K562 (cell line): ENCODE results near the gene SCT. TPM values are rescaled to one million over a fixed set of nuclear protein-coding genes. Genes with fewer than 3 reads are reported as not detected.
A peak's percentile ranks its signal among the peaks of the same experiment; 100 is the strongest.

Source experiments
- ATAC-seq: fragments of 200-7000 bp; cut with Tn5 transposase; 3 replicates; pipeline ENCODE4 v1.9.1; 2020; ENCODE audit warnings: moderate library complexity
- BruUV-seq: library from RNA; stranded (reverse); fragments of 400-500 nt; replicated peaks from 2 replicates; lab custom pipeline; 2021; lab: Mats Ljungman, UMichigan
- CTCF ChIA-PET: fragments of 300-600 bp; formaldehyde crosslinking; extraction: SDS; loops from one replicate; lab custom pipeline; 2021; ENCODE audit warnings: low intra/inter-chr PET ratio; lab: Yijun Ruan, JAX
- POLR2A ChIA-PET: fragments of 300-600, 350-650 bp; sonication (Branson Sonifier 250); formaldehyde crosslinking; extraction: SDS; loops from one replicate; lab custom pipeline; 2021; ENCODE audit warnings: antibody characterized with exemption, inconsistent platforms; lab: Yijun Ruan, JAX
- DNase-seq, 4 experiments: peaks; one replicate each; pipeline versions ENCODE4 v3.0.0 to v3.0.0-alpha.2; 2011 to 2018; ENCODE audit warnings: low spot score in 3 of 4, mixed read lengths in 3 of 4; ENCODE audit errors: extremely low read depth in 1 of 4
- FAIRE-seq: peaks from 2 replicates; lab custom pipeline; 2011; peaks lifted over from hg19 to GRCh38; lab: Jason Lieb, UNC
- H2AFZ ChIP-seq: 2 replicates; pipeline ENCODE4 v1.6.0; 2011; ENCODE audit warnings: low read depth, low read length, control low read depth, inconsistent platforms
- H3K27ac ChIP-seq: fragments of 200-600 bp; 3 replicates; pipeline ENCODE4 v1.8.0; 2011; ENCODE audit warnings: low read depth, mild to moderate bottlenecking, control low read depth, inconsistent platforms, low read length, moderate library complexity, mixed read lengths; ENCODE audit errors: extremely low read depth
- H3K27me3 ChIP-seq, 2 experiments: fragments of 300-600 bp in 1 of 2; 2 replicates in 1 of 2; 3 replicates in 1 of 2; pipeline versions ENCODE4 v1.6.0 to v1.8.0; 2011; ENCODE audit warnings: inconsistent platforms in 2 of 2, low read length in 2 of 2, mild to moderate bottlenecking in 1 of 2, mixed read lengths in 1 of 2, moderate library complexity in 1 of 2; ENCODE audit not compliant: control insufficient read depth in 2 of 2, insufficient read depth in 2 of 2
- H3K36me3 ChIP-seq: fragments of 300-600 bp; 3 replicates; pipeline ENCODE4 v1.8.0; 2011; ENCODE audit warnings: mild to moderate bottlenecking, low read length, inconsistent platforms; ENCODE audit not compliant: control insufficient read depth, insufficient read depth
- H3K4me1 ChIP-seq, 2 experiments: fragments of 200-600 bp in 1 of 2; replicated peaks in 1 of 2; 2 replicates in 1 of 2; 3 replicates in 1 of 2; pipeline versions ENCODE4 v1.5.1 to v1.8.0; 2011; ENCODE audit warnings: inconsistent platforms in 2 of 2, low read length in 2 of 2, mild to moderate bottlenecking in 1 of 2, mixed read lengths in 1 of 2, moderate library complexity in 1 of 2; ENCODE audit not compliant: control insufficient read depth in 2 of 2, insufficient read depth in 2 of 2
- H3K4me2 ChIP-seq: 2 replicates; pipeline ENCODE4 v1.6.1; 2011; ENCODE audit warnings: low read length, control low read depth, inconsistent platforms, mixed read lengths; ENCODE audit not compliant: insufficient read depth
- H3K4me3 ChIP-seq: fragments of 200-600 bp; sonication (generic), shearing (Covaris generic); 2 replicates; pipeline ENCODE4 v1.5.1; 2016; ENCODE audit warnings: control low read depth, inconsistent platforms
- H3K79me2 ChIP-seq: fragments of 200-600 bp; 3 replicates; pipeline ENCODE4 v1.8.0; 2011; ENCODE audit warnings: low read length, inconsistent platforms; ENCODE audit not compliant: control insufficient read depth, insufficient read depth
- H3K9ac ChIP-seq, 2 experiments: 2 replicates each; pipeline versions ENCODE4 v1.6.0 to v1.6.1; 2011; ENCODE audit warnings: low read depth in 2 of 2, low read length in 2 of 2, control low read depth in 1 of 2, inconsistent platforms in 1 of 2, mild to moderate bottlenecking in 1 of 2, mixed read lengths in 1 of 2; ENCODE audit not compliant: insufficient read depth in 1 of 2
- H3K9me1 ChIP-seq: one replicate; pipeline ENCODE4 v1.6.0; 2011; ENCODE audit warnings: inconsistent platforms, mild to moderate bottlenecking, low read length, moderate library complexity; ENCODE audit not compliant: control insufficient read depth, insufficient read depth
- H3K9me3 ChIP-seq: replicated peaks from 2 replicates; pipeline ENCODE4 v1.5.1; 2011; ENCODE audit warnings: low read depth, low read length, inconsistent platforms; ENCODE audit not compliant: control insufficient read depth, insufficient read depth
- H4K20me1 ChIP-seq: replicated peaks from 2 replicates; pipeline ENCODE4 v1.6.1; 2011; ENCODE audit warnings: low read length, inconsistent platforms, mixed read lengths; ENCODE audit not compliant: control insufficient read depth, insufficient read depth
- ESRRB ChIP-seq: fragments of 250-450 bp; sonication (Bioruptor Pico); IDR thresholded peaks from 2 replicates; pipeline ENCODE4 v1.5.0; 2020; ENCODE audit warnings: mild to moderate bottlenecking, moderate library complexity, borderline replicate concordance
- FOS ChIP-seq: IDR thresholded peaks from 3 replicates; pipeline ENCODE4 v1.6.1; 2011; ENCODE audit not compliant: insufficient read length; ENCODE audit errors: extremely low read depth
- FOXK2 ChIP-seq, 2 experiments: fragments of 450-650 bp; IDR thresholded peaks in 1 of 2; conservative IDR thresholded peaks in 1 of 2; 2 replicates each; pipeline ENCODE4 v1.6.1; 2016; ENCODE audit warnings: low read depth in 2 of 2, mild to moderate bottlenecking in 1 of 2
- GTF2E2 ChIP-seq: fragments of 200-800 bp; sonication (Bioruptor generic); IDR thresholded peaks from 2 replicates; pipeline ENCODE4 v1.6.1; 2016; ENCODE audit warnings: missing genetic modification characterization, missing compliant biosample characterization
- NBN ChIP-seq: fragments of 450-650 bp; IDR thresholded peaks from 2 replicates; pipeline ENCODE4 v1.6.1; 2016; ENCODE audit warnings: low read depth, mild to moderate bottlenecking
- NCOA6 ChIP-seq: fragments of 450-650 bp; IDR thresholded peaks from 2 replicates; pipeline ENCODE4 v1.6.1; 2017; ENCODE audit warnings: mild to moderate bottlenecking
- NR3C1 ChIP-seq: sonication (generic); formaldehyde crosslinking; IDR thresholded peaks from 2 replicates; pipeline ENCODE4 v1.8.1; 2022; ENCODE audit warnings: missing genetic modification reagents
- POLR2G ChIP-seq: fragments of 200-400 bp; formaldehyde crosslinking; IDR thresholded peaks from 2 replicates; pipeline ENCODE4 v1.6.1; 2017; ENCODE audit warnings: low read depth, mild to moderate bottlenecking, antibody characterized with exemption, low read length, moderate library complexity
- RBFOX2 ChIP-seq: fragments of 200-400 bp; formaldehyde crosslinking; IDR thresholded peaks from 2 replicates; pipeline ENCODE4 v1.6.1; 2017; ENCODE audit warnings: low read depth, mild to moderate bottlenecking, low read length, moderate library complexity
- TRIM28 ChIP-seq: fragments of 450-650 bp; IDR thresholded peaks from 2 replicates; pipeline ENCODE4 v1.6.1; 2017
- ZBTB1 ChIP-seq: sonication (generic); formaldehyde crosslinking; IDR thresholded peaks from 2 replicates; pipeline ENCODE4 v1.8.1; 2023; ENCODE audit warnings: missing genetic modification reagents, low read depth, mild to moderate bottlenecking, borderline replicate concordance
- ZNF121 ChIP-seq: sonication (generic); formaldehyde crosslinking; conservative IDR thresholded peaks from 2 replicates; pipeline ENCODE4 v1.8.0; 2022; ENCODE audit warnings: missing genetic modification reagents
- WGBS: fragments of 100-300 bp; shearing (Covaris generic); methylation state at CpG from one replicate; pipeline ENCODE4 v1.1.6; 2016; ENCODE audit warnings: low coverage, mixed read lengths; ENCODE audit not compliant: insufficient coverage; ENCODE audit errors: missing lambda C conversion rate; 5-methylcytosine and 5-hydroxymethylcytosine counted together
- in situ Hi-C: fragments of 300-500 bp; cut with MboI; formaldehyde crosslinking; loops from 4 replicates; pipeline ENCODE4 v1.15.0; 2018; ENCODE audit warnings: inconsistent platforms, mixed read lengths
- intact Hi-C: fragments of 100-400 bp; cut with micrococcal nuclease; formaldehyde crosslinking; loops from 2 replicates; pipeline ENCODE4 v1.14.2; 2022
- polyA plus RNA-seq, 8 experiments: library from polyadenylated mRNA; depleted of rRNA in 4 of 8; stranded (reverse) in 5 of 8; unstranded in 3 of 8; fragments of >200 nt; fragmentation: Nextera tagmentation in 2 of 8; fragmentation: Illumina TruSeq in 1 of 8; extraction: Ambion mirVana in 2 of 8; extraction: Trizol in 1 of 8; gene quantifications; 2 replicates each; pipeline versions ENCODE4 v1.2.1 to v1.2.3, GENCODE V29; 2011 to 2014; ENCODE audit warnings: inconsistent platforms in 1 of 8, missing spikeins in 1 of 8
- total RNA-seq, 7 experiments: library from RNA; depleted of rRNA in 6 of 7; stranded (reverse); fragments of >200 nt in 6 of 7; fragmentation: Illumina TruSeq in 2 of 7; extraction: Trizol in 2 of 7; gene quantifications; 2 replicates each; pipeline versions ENCODE4 v1.2.1 to v1.2.3, GENCODE V29; 2011 to 2021; ENCODE audit warnings: low replicate concordance in 1 of 7

SCT gene
- total and polyA plus RNA-seq, 9 of the 15 experiments (the other 6 are each of a cell fraction or from before 2014, with no cell fraction given) = not detected

- peak; percentile 43; the same call in 1 of the 2 replicates for TF ChIP-seq POLR2G
- no peak for TF ChIP-seq FOXK2 (conservative IDR thresholded peaks at IDR 0.05 in 1 of 2, IDR thresholded peaks at IDR 0.05 in 1 of 2; ENCODE audit: low read depth in 2 of 2)
- H3K4me3 ChIP-seq = no peak overlapping the region
- ATAC-seq (no peak), FAIRE-seq (no peak), DNase-seq (no peak)
- BruUV-seq = no TSS peak
- H3K9ac ChIP-seq = peak overlapping the region in 1 of 2 experiments; percentile 74; a peak in 2 of 4 replicates
- intact Hi-C loops (no loop called here), in situ Hi-C loops (no loop called here)
- no peak overlapping the region for H2AFZ ChIP-seq
- no peaks in the 10 kb centered on the region for H3K27me3 ChIP-seq
- peaks cover 8% of the 10 kb centered on the region for H3K9me1 ChIP-seq
- H3K27ac ChIP-seq = no peak overlapping the region
- H4K20me1 ChIP-seq = peaks cover 5% of the 10 kb centered on the region
- H3K4me2 ChIP-seq = no peak overlapping the region
- peaks cover 89% of the 10 kb centered on the region for H3K36me3 ChIP-seq
- H3K4me1 ChIP-seq = peaks cover 3 to 26% of the 10 kb centered on the region in 2 experiments; a peak in 4 of 5 replicates
- H3K9me3 ChIP-seq = no peaks in the 10 kb centered on the region
- CTCF ChIA-PET = no interaction called here
- WGBS = 91% methylated on average over 26 of the region's 32 CpGs
- POLR2A ChIA-PET = interaction anchor here (0.6 to 1.4 kb wide), 3 partner anchors 9 to 123 kb away, joined by 3 to 5 read pairs (median 3); no protein-coding TSS in a partner anchor
- H3K79me2 ChIP-seq = peaks cover 52% of the 10 kb centered on the region
Measured at GRCh38 chr11:586376-587316, 40.3 kb downstream of the SCT start.

DNA sequence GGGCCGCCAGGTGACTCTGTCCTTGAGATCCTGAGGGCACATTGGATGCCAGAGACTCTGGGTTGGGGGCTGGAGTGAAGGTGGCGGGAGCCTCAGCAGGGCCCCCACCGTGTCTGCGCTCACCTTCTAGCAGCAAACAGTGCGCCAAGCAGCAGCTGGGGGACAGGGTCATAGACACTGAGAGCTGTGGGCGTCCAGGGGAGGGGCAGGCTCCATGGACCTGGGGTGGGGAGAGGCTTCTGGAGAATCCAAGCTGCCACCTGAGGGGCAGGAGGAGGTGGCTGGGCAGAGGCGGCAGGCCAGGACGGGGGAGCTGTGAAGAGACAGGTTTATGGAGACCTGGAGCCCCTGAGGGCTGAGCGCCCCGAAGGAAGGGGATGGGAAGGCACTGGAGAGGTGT is 42.7 kb downstream of the SCT start:
- POLR2A ChIA-PET = interaction anchor here (0.7 to 1.2 kb wide), 2 partner anchors 9 to 73 kb away, joined by 3 read pairs; partner anchors contain the start of gene PHRF1
- Histone ChIP-seq H2AFZ (no peak overlapping the region), H3K4me2 (no peak overlapping the region), H3K27ac (no peak overlapping the region), H4K20me1 (peaks cover 23% of the 10 kb centered on the region), H3K36me3 (peaks cover 84% of the 10 kb centered on the region), H3K79me2 (peaks cover 70% of the 10 kb centered on the region), H3K9ac (no peak overlapping the region), H3K4me1 (peaks cover 15 to 38% of the 10 kb centered on the region in 2 experiments), H3K27me3 (no peaks in the 10 kb centered on the region), H3K9me1 (peaks cover 19% of the 10 kb centered on the region), H3K9me3 (no peaks in the 10 kb centered on the region), H3K4me3 (no peak overlapping the region)
- TF ChIP-seq TRIM28 (no peak), NR3C1 (CRISPR knock-in tag) (no peak), NBN (no peak), FOS (no peak), ESRRB (CRISPR knock-in tag) (no peak), ZBTB1 (no peak), GTF2E2 (tag) (no peak), NCOA6 (no peak), ZNF121 (CRISPR knock-in tag) (no peak), POLR2G (peak; percentile 35; the same call in 1 of the 2 replicates), RBFOX2 (peak; percentile 37; the same call in 1 of the 2 replicates)
- CTCF ChIA-PET = no interaction called here
- BruUV-seq = no TSS peak
- in situ Hi-C loops (no loop called here), intact Hi-C loops (no loop called here)
- DNase-seq (no peak), ATAC-seq (no peak), FAIRE-seq (no peak)
- 98% methylated on average over 7 of the region's 10 CpGs for WGBS
